Muscle layer of colon (tissue), 2 donors: ENCODE results near the gene EFNA3.

Experiments
- H3K27ac ChIP-seq: one replicate; pipeline ENCODE4 v1.7.0; 2013; ENCODE audit warnings: low read depth, mild to moderate bottlenecking, low read length, moderate library complexity
- H3K27me3 ChIP-seq, 2 donors: one replicate each; pipeline ENCODE4 v1.7.0; 2013; ENCODE audit warnings: low read length in 2 of 2, mild to moderate bottlenecking in 2 of 2; ENCODE audit not compliant: insufficient read depth in 2 of 2, control insufficient read depth in 1 of 2
- H3K36me3 ChIP-seq: one replicate; pipeline ENCODE4 v1.7.0; 2013; ENCODE audit warnings: mild to moderate bottlenecking, low read length; ENCODE audit not compliant: insufficient read depth
- H3K4me1 ChIP-seq: one replicate; pipeline ENCODE4 v1.7.0; 2013; ENCODE audit warnings: mild to moderate bottlenecking, low read length; ENCODE audit not compliant: insufficient read depth
- H3K4me3 ChIP-seq, 2 donors: one replicate each; pipeline ENCODE4 v1.7.0; 2013; ENCODE audit warnings: low read length in 2 of 2, low read depth in 1 of 2, mild to moderate bottlenecking in 1 of 2, moderate library complexity in 1 of 2
- H3K9ac ChIP-seq: one replicate; pipeline ENCODE4 v1.7.0; 2013; ENCODE audit warnings: low read length
- H3K9me3 ChIP-seq: one replicate; pipeline ENCODE4 v1.7.0; 2013; ENCODE audit warnings: mild to moderate bottlenecking, low read length
- donor health status: abdominal sarcoma.
- donor health status: Adenocarcinoma of cecum.

The EFNA3 gene

GRCh38 chr1:155072531-155073289 is 5.9 kb upstream of the EFNA3 start:
- no peak overlapping the region for H3K4me3 ChIP-seq
- no peaks in the 10 kb centered on the region for H3K36me3 ChIP-seq
- H3K27ac ChIP-seq, result no peak overlapping the region
- no peak overlapping the region for H3K9ac ChIP-seq
- H3K4me1 ChIP-seq, result peaks cover 13% of the 10 kb centered on the region
- no peaks in the 10 kb centered on the region for H3K9me3 ChIP-seq
- no peaks in the 10 kb centered on the region for H3K27me3 ChIP-seq

GRCh38 chr1:155073377-155074242 is 5.0 kb upstream of the EFNA3 start:
- Histone ChIP-seq H3K27ac (no peak overlapping the region), H3K9ac (no peak overlapping the region), H3K27me3 (peaks cover 0 to 4% of the 10 kb centered on the region in 2 donors), H3K9me3 (no peaks in the 10 kb centered on the region), H3K4me3 (no peak overlapping the region), H3K36me3 (no peaks in the 10 kb centered on the region), H3K4me1 (peaks cover 13% of the 10 kb centered on the region)

GRCh38 chr1:155075535-155075934 is 3.1 kb upstream of the EFNA3 start:
- Histone ChIP-seq H3K4me3 (no peak overlapping the region), H3K9me3 (no peaks in the 10 kb centered on the region)

GRCh38 chr1:155076371-155076770 is 2.3 kb upstream of the EFNA3 start:
- Histone ChIP-seq H3K9me3 (no peaks in the 10 kb centered on the region), H3K27ac (no peak overlapping the region), H3K9ac (no peak overlapping the region), H3K4me1 (peaks cover 28% of the 10 kb centered on the region), H3K4me3 (no peak overlapping the region), H3K36me3 (no peaks in the 10 kb centered on the region), H3K27me3 (peaks cover 22 to 30% of the 10 kb centered on the region in 2 donors)

More at GRCh38 chr1:155075535-155075934, 3.1 kb upstream of the EFNA3 start:
- no peak overlapping the region for H3K27ac ChIP-seq
- H3K4me1 ChIP-seq, result peaks cover 25% of the 10 kb centered on the region
- no peak overlapping the region for H3K9ac ChIP-seq
- H3K36me3 ChIP-seq, result no peaks in the 10 kb centered on the region
- peaks cover 14 to 21% of the 10 kb centered on the region in 2 donors for H3K27me3 ChIP-seq

GRCh38 chr1:155077346-155077745 is 1.3 kb upstream of the EFNA3 start:
- peaks cover 31 to 40% of the 10 kb centered on the region in 2 donors for H3K27me3 ChIP-seq
- peaks cover 34% of the 10 kb centered on the region for H3K4me1 ChIP-seq
- H3K4me3 ChIP-seq, result no peak overlapping the region
- no peaks in the 10 kb centered on the region for H3K36me3 ChIP-seq
- H3K9me3 ChIP-seq, result no peaks in the 10 kb centered on the region
- no peak overlapping the region for H3K27ac ChIP-seq
- H3K9ac ChIP-seq, result no peak overlapping the region

- Histone ChIP-seq H3K4me3 (no peak overlapping the region), H3K4me1 (peaks cover 36% of the 10 kb centered on the region), H3K9ac (no peak overlapping the region), H3K27ac (no peak overlapping the region), H3K36me3 (no peaks in the 10 kb centered on the region), H3K9me3 (no peaks in the 10 kb centered on the region), H3K27me3 (peaks cover 36 to 45% of the 10 kb centered on the region in 2 donors)
These were observed 735 bp upstream of the EFNA3 start for GRCh38 chr1:155077758-155078445.

- Histone ChIP-seq H3K9ac (no peak overlapping the region), H3K4me3 (peak overlapping the region; percentile 13 to 23), H3K27ac (no peak overlapping the region), H3K36me3 (no peaks in the 10 kb centered on the region), H3K27me3 (peaks cover 49 to 58% of the 10 kb centered on the region in 2 donors), H3K9me3 (no peaks in the 10 kb centered on the region), H3K4me1 (peaks cover 39% of the 10 kb centered on the region)
These were observed 511 bp downstream of the EFNA3 start for GRCh38 chr1:155079210-155079486.

GRCh38 chr1:155079487-155080311 is 1.1 kb downstream of the EFNA3 start:
- H3K27me3 ChIP-seq, result peaks cover 52 to 59% of the 10 kb centered on the region in 2 donors
- H3K36me3 ChIP-seq, result no peaks in the 10 kb centered on the region
- no peak overlapping the region for H3K27ac ChIP-seq
- no peak overlapping the region for H3K9ac ChIP-seq
- H3K9me3 ChIP-seq, result no peaks in the 10 kb centered on the region
- peaks cover 44% of the 10 kb centered on the region for H3K4me1 ChIP-seq
- peak overlapping the region; percentile 23 to 24 for H3K4me3 ChIP-seq

GRCh38 chr1:155080312-155081228 is 1.9 kb downstream of the EFNA3 start:
- no peak overlapping the region for H3K9ac ChIP-seq
- H3K9me3 ChIP-seq, result no peaks in the 10 kb centered on the region
- H3K4me3 ChIP-seq, result peak overlapping the region in 1 of 2 donors; percentile 26
- no peak overlapping the region for H3K27ac ChIP-seq
- no peaks in the 10 kb centered on the region for H3K36me3 ChIP-seq
- peaks cover 44% of the 10 kb centered on the region for H3K4me1 ChIP-seq
- peaks cover 52 to 59% of the 10 kb centered on the region in 2 donors for H3K27me3 ChIP-seq
